ENCODE results near the gene NCKAP5L.

DNA sequence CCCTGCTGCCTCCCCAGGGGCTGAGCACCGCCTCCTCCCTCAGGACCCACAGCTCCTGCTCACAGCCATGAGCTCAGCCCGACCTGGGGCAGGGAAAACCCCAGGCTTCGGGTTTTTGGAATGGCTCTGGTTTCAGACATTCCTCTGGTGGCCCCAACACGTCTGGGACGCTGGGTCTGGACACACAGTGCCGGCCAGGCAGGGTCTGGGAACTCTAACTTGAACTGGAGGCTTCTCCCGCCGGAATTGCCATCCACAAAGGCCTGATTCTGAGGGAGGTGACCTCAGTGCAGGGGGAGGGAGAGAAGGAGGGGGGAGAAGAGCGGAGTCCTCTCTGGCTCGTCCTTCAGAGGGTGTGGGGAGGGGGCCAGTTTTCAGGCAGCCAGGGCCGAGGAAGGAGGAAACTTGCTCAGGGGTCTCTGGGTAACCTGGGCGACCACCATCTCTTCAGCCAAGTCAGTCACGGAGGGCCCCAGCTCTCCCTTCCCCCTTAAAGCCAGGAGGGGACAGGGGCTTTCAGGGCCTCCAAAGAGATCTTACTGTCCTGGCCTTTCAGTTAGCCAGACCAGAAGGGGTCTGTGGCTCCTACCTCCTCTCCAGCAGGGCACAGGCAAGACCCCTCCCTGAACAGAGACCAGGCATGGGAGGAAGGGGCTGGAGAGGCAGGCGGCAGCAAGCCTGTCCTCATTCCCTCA lies 19.4 kb downstream of the NCKAP5L start:
- no peak for TF ChIP-seq POLR2A (IDR thresholded peaks at IDR 0.05)
- TF ChIP-seq, protein P1, sequence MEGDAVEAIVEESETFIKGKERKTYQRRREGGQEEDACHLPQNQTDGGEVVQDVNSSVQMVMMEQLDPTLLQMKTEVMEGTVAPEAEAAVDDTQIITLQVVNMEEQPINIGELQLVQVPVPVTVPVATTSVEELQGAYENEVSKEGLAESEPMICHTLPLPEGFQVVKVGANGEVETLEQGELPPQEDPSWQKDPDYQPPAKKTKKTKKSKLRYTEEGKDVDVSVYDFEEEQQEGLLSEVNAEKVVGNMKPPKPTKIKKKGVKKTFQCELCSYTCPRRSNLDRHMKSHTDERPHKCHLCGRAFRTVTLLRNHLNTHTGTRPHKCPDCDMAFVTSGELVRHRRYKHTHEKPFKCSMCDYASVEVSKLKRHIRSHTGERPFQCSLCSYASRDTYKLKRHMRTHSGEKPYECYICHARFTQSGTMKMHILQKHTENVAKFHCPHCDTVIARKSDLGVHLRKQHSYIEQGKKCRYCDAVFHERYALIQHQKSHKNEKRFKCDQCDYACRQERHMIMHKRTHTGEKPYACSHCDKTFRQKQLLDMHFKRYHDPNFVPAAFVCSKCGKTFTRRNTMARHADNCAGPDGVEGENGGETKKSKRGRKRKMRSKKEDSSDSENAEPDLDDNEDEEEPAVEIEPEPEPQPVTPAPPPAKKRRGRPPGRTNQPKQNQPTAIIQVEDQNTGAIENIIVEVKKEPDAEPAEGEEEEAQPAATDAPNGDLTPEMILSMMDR (IDR thresholded peaks at IDR 0.05): no peak

Measured in ovary (tissue), 3 donors.